NT2/D1 (cell line): ENCODE results near the gene GOPC.

Experiments
- SUZ12 ChIP-seq: IDR thresholded peaks from 2 replicates; pipeline ENCODE4 v1.6.1; 2011; ENCODE audit not compliant: insufficient read length, insufficient read depth; ENCODE audit errors: extremely low read depth
- YY1 ChIP-seq: IDR thresholded peaks from 2 replicates; pipeline ENCODE4 v1.6.1; 2011; ENCODE audit not compliant: insufficient read length, insufficient read depth
- ZNF274 ChIP-seq: IDR thresholded peaks from 2 replicates; pipeline ENCODE4 v1.6.1; 2011; ENCODE audit warnings: mild to moderate bottlenecking, low read depth, low read length

- TF ChIP-seq SUZ12 (no peak), YY1 (no peak), ZNF274 (no peak)
These were observed 68.5 kb downstream of the GOPC start for GRCh38 chr6:117533775-117534174.
